HepG2 (cell line): ENCODE data around the gene SMARCA5. TPM values are rescaled to one million over a fixed set of nuclear protein-coding genes. Genes with fewer than 3 reads are reported as not detected.

Experiments
- ARHGAP35 ChIP-seq: sonication (generic); formaldehyde crosslinking; IDR thresholded peaks from 2 replicates; pipeline ENCODE4 v1.9.0; 2022; ENCODE audit warnings: mild to moderate bottlenecking, inconsistent platforms, moderate library complexity, missing genetic modification reagents, borderline replicate concordance
- ASH2L ChIP-seq: fragments of 300-600, 200-600 bp; sonication (generic); IDR thresholded peaks from 2 replicates; pipeline ENCODE4 v1.7.0; 2017; ENCODE audit warnings: low read depth, mild to moderate bottlenecking, moderate library complexity, mixed read lengths, low read length; ENCODE audit not compliant: insufficient read length
- GATA4 ChIP-seq: sonication (generic); IDR thresholded peaks from 2 replicates; pipeline ENCODE4 v1.6.1; 2016; ENCODE audit warnings: antibody characterized with exemption, low read depth, borderline replicate concordance
- HINFP ChIP-seq: sonication (generic); formaldehyde crosslinking; IDR thresholded peaks from 2 replicates; pipeline ENCODE4 v1.4.0; 2020; ENCODE audit warnings: low read depth, mild to moderate bottlenecking, missing genetic modification reagents
- HOXA3 ChIP-seq: sonication (generic); formaldehyde crosslinking; IDR thresholded peaks from 2 replicates; pipeline ENCODE4 v1.5.0; 2020; ENCODE audit warnings: missing genetic modification reagents
- JUND ChIP-seq: sonication (generic); formaldehyde crosslinking; IDR thresholded peaks from 2 replicates; pipeline ENCODE4 v1.8.0; 2022; ENCODE audit warnings: mild to moderate bottlenecking, missing genetic modification reagents
- KMT2B ChIP-seq: IDR thresholded peaks from 2 replicates; pipeline ENCODE4 v1.6.1; 2016; ENCODE audit warnings: missing genetic modification reagents, missing compliant biosample characterization
- LBX2 ChIP-seq: sonication (generic); formaldehyde crosslinking; IDR thresholded peaks from 2 replicates; pipeline ENCODE4 v1.5.0; 2020; ENCODE audit warnings: missing genetic modification reagents, mild to moderate bottlenecking, borderline replicate concordance
- MBNL3 ChIP-seq: fragments of 250-450 bp; sonication (Bioruptor Pico); conservative IDR thresholded peaks from 2 replicates; pipeline ENCODE4 v1.8.0; 2022; ENCODE audit warnings: mild to moderate bottlenecking, inconsistent platforms
- MED8 ChIP-seq: sonication (generic); formaldehyde crosslinking; IDR thresholded peaks from 2 replicates; pipeline ENCODE4 v1.8.1; 2023; ENCODE audit warnings: mild to moderate bottlenecking, missing genetic modification reagents; ENCODE audit not compliant: insufficient replicate concordance
- MXD3 ChIP-seq: IDR thresholded peaks from 2 replicates; pipeline ENCODE4 v1.6.1; 2016; ENCODE audit warnings: mild to moderate bottlenecking, missing biosample characterization, missing genetic modification reagents
- PBX2 ChIP-seq: IDR thresholded peaks from 2 replicates; pipeline ENCODE4 v1.6.1; 2016; ENCODE audit warnings: control low read depth
- SAFB2 ChIP-seq: sonication (generic); formaldehyde crosslinking; IDR thresholded peaks from 2 replicates; pipeline ENCODE4 v1.5.1; 2020; ENCODE audit warnings: missing genetic modification reagents, low read depth, mild to moderate bottlenecking, borderline replicate concordance
- ZBTB1 ChIP-seq: sonication (generic); formaldehyde crosslinking; IDR thresholded peaks from 2 replicates; pipeline ENCODE4 v1.4.0; 2020; ENCODE audit warnings: missing genetic modification reagents, borderline replicate concordance
- ZBTB14 ChIP-seq: sonication (generic); formaldehyde crosslinking; IDR thresholded peaks from 2 replicates; pipeline ENCODE4 v1.4.0; 2020; ENCODE audit warnings: missing genetic modification reagents
- ZNF468 ChIP-seq: sonication (generic); formaldehyde crosslinking; IDR thresholded peaks from 2 replicates; pipeline ENCODE4 v1.8.0; 2022; ENCODE audit warnings: mild to moderate bottlenecking, moderate library complexity, missing genetic modification reagents
- ZNF547 ChIP-seq: sonication (generic); formaldehyde crosslinking; IDR thresholded peaks from 2 replicates; pipeline ENCODE4 v1.5.1; 2020; ENCODE audit warnings: mild to moderate bottlenecking, missing genetic modification reagents
- ZNF674 ChIP-seq: sonication (generic); formaldehyde crosslinking; IDR thresholded peaks from 2 replicates; pipeline ENCODE4 v1.5.0; 2020; ENCODE audit warnings: low read depth, mild to moderate bottlenecking, missing genetic modification reagents
- ZNF713 ChIP-seq: sonication (generic); formaldehyde crosslinking; IDR thresholded peaks from 2 replicates; pipeline ENCODE4 v1.4.0; 2020; ENCODE audit warnings: mild to moderate bottlenecking, missing genetic modification reagents
- ZNF776 ChIP-seq: sonication (generic); formaldehyde crosslinking; IDR thresholded peaks from 2 replicates; pipeline ENCODE4 v1.4.0; 2020; ENCODE audit warnings: mild to moderate bottlenecking, missing genetic modification reagents
- ZSCAN22 ChIP-seq: sonication (generic); formaldehyde crosslinking; IDR thresholded peaks from 2 replicates; pipeline ENCODE4 v1.4.0; 2020; ENCODE audit warnings: mild to moderate bottlenecking, missing genetic modification reagents
- ZSCAN5A ChIP-seq: sonication (generic); formaldehyde crosslinking; IDR thresholded peaks from 2 replicates; pipeline ENCODE4 v1.8.0; 2022; ENCODE audit warnings: mild to moderate bottlenecking, missing genetic modification reagents, borderline replicate concordance
- polyA plus RNA-seq, 8 experiments: library from polyadenylated mRNA; depleted of rRNA in 3 of 8; stranded (reverse) in 7 of 8; unstranded in 1 of 8; fragments of >200 nt; fragmentation: Illumina TruSeq in 4 of 8; extraction: Trizol in 4 of 8; gene quantifications; 2 replicates each; pipeline versions ENCODE4 v1.2.1 to v1.2.3, GENCODE V29; 2011 to 2016; ENCODE audit warnings: low read depth in 4 of 8, missing spikeins in 1 of 8, mixed read lengths in 1 of 8; ENCODE audit not compliant: insufficient read depth in 1 of 8
- total RNA-seq, 5 experiments: library from RNA; depleted of rRNA; stranded (reverse); fragments of >200 nt; fragmentation: Illumina TruSeq; extraction: Trizol; gene quantifications; 2 replicates each; pipeline ENCODE4 v1.2.3, GENCODE V29; 2016; ENCODE audit warnings: low read depth in 1 of 5

SMARCA5 gene
- total and polyA plus RNA-seq, 2 of the 13 experiments (the other 11 are each of a cell fraction or from before 2014, with no cell fraction given) = 7.0 to 37.5 TPM

GRCh38 chr4:143513314-143514168, at the start of gene SMARCA5 (continued):
- TF ChIP-seq MXD3 (CRISPR knock-in tag) (peak; percentile 26; the same call in 1 of the 2 replicates), ZBTB1 (CRISPR knock-in tag) (0 out of 2 replicates have a peak, but pooled peaks have one; percentile 26), HINFP (no peak), JUND (peak; percentile 26; the same call in 1 of the 2 replicates), KMT2B (CRISPR knock-in tag) (peak; percentile 89), ZNF674 (CRISPR knock-in tag) (0 out of 2 replicates have a peak, but pooled peaks have one; percentile 61), MBNL3 (CRISPR knock-in tag) (no peak), ZNF776 (CRISPR knock-in tag) (peak; percentile 52; the same call in 1 of the 2 replicates), ZNF713 (CRISPR knock-in tag) (no peak; the same call in 1 of the 2 replicates), PBX2 (no peak), ZNF468 (CRISPR knock-in tag) (peak; percentile 47; the same call in 1 of the 2 replicates), ZBTB14 (CRISPR knock-in tag) (peak; percentile 67), ZNF547 (CRISPR knock-in tag) (peak; percentile 49; the same call in 1 of the 2 replicates), HOXA3 (peak; percentile 76; the same call in 1 of the 2 replicates), ZSCAN5A (CRISPR knock-in tag) (no peak), ASH2L (peak; percentile 85), GATA4 (peak; percentile 37; the same call in 1 of the 2 replicates), ZSCAN22 (CRISPR knock-in tag) (no peak), ARHGAP35 (CRISPR knock-in tag) (peak; percentile 45; the same call in 1 of the 2 replicates), MED8 (peak; percentile 26), SAFB2 (CRISPR knock-in tag) (peak; percentile 85; the same call in 1 of the 2 replicates), LBX2 (peak; percentile 48; the same call in 1 of the 2 replicates)
